HG03378 (cell line): ENCODE data around the gene NUTM2F.
"Not testable (repeated sequence)": the region's sequence is repeated elsewhere in the genome, so short reads cannot be mapped to it uniquely, and the experiment has no call there.

ENCODE experiments used
- ATAC-seq: cut with Tn5 transposase; IDR thresholded peaks from one replicate; pipeline ENCODE4 v1.9.1; 2021; ENCODE audit warnings: mild to moderate bottlenecking, moderate library complexity; ENCODE audit not compliant: unreplicated experiment

Gene NUTM2F, protein sequence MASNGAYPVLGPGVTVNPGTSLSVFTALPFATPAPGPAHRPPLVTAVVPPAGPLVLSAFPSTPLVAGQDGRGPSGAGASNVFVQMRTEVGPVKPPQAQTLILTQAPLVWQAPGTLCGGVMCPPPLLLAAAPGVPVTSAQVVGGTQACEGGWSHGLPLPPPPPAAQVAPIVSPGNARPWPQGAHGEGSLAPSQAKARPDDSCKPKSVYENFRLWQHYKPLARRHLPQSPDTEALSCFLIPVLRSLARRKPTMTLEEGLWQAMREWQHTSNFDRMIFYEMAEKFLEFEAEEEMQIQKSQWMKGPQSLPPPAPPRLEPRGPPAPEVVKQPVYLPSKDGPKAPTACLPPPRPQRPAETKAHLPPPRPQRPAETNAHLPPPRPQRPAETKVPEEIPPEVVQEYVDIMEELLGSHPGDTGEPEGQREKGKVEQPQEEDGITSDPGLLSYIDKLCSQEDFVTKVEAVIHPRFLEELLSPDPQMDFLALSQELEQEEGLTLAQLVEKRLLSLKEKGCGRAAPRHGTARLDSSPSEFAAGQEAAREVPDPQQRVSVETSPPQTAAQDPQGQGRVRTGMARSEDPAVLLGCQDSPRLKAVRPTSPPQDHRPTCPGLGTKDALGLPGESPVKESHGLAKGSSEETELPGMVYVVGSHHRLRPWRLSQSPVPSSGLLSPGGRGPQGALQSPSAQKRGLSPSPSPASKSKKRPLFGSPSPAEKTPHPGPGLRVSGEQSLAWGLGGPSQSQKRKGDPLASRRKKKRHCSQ

DNA sequence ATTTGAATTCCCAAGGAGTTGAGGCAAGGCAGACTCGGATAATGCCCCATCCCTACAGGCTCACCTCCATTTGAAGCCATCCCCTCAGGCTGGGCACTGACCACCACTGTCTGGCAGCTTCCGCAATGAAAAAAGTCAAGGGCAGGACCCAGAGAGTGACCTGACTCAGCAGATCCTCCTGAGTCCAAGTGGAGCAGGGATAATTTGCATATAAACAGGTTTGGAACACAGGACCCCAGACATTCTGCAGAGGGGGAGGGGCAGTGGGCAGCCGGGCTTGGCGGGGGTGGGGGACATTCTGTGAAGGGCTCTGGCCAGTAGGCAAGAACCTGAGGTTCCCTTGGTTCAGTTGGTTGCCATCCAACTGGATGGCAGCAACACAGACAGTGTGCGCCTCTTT is at the start of gene NUTM2F:
NUTM2F (minus strand) TSS at position 101 of the 400 bp plus-strand sequence; CDS start at position 80, 21 bp downstream.
- ATAC-seq: not testable (repeated sequence)

DNA sequence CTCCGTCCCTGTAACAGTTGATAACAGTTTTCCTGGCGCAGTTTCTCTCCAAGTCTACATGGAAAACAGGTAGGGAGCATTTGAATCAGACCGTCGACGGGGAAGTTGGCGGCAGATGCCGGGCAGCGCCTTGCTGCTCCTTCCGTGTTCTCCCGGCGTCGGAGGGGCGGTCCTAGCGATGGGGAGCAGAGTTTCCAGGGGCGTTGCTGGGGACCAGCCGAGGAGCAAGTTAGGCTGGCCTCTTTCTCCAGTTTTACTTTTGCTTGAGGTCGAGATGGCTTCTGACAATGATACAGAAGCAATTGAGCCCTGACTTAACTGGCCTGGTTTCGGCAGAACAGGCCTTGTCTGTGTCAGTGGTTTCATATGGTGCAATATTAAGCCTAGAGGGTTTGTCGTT is 46.8 kb upstream of the NUTM2F start:
- peak; percentile 45 for ATAC-seq

DNA sequence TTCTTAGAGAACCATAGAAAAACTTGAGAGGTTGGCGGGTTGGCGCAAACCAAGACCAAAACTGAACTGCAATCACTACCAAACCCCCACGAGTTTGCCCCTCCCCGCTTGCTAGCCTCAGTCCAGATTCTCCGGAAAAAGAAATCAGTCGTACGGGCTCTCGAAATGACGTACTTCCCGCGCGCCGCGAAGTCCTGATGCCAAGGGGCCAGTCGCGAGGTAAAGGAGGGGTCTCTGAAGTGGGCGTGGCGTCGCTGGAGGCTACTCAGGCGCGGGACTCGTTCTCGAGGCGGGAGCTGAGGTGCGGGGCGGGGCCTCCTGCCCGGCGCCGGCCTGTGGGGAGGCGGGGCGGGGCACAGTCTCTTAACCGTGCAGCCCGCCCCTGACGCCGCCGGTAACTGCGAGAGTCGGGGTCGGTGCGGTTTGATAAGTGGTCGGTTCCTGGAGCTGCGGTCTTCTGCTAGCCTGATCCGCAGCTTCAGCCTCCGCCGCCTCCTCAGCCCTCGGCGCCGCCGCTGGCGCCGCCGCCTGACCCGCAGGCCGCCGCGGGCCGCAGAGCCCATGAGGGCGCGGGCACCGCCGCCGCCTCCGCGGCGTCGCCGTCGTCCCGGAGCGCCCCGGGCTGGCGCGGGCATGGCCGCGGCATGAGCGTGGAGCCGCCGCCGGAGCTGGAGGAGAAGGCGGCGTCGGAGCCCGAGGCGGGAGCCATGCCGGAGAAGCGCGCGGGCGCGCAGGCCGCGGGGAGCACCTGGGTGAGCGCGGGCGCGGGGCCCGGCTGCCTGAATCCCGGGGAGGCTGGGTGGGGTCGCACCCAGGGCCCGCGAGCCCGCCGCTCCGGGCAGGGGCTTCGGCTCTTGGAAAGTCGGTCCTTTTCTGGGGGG is 46.0 kb upstream of the NUTM2F start:
- ATAC-seq: peak; percentile 82

DNA sequence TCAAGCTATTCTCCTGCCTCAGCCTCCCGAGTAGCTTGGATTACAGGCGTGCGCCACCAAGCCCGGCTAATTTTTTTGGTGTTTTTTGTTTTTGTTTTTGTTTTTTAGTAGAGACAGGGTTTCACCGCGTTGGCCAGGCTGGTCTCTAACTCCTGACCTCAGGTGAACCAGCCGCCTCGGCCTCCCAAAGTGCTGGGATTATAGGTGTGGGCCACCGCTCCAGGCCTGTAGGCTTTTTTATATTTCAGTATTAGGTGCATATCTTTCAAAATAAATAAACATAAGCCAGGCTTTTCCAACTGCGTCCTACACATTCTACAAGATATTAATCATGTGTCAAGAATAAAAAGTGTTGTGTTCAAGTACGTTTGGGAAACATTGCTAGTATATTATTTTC is 45.3 kb upstream of the NUTM2F start:
- ATAC-seq: not testable (repeated sequence)

DNA sequence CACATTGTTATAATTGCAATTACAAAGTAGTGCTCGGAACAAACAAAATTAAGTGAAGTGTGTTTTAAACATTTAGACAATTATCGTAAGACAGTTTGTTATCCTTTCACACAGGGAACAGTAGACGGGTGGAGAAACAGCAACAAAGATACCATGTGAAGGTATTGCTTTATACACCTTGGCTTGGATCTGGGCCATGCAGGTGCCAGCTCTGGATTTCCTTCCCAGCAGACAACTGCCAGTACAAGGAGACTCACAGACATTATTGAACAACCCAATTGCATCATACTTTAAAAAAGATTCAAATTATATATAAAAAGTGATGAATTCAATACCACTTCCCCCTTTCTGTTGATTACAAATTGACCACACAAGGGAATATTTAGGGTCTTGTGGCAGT is 41.8 kb upstream of the NUTM2F start:
- ATAC-seq: not testable (repeated sequence)

DNA sequence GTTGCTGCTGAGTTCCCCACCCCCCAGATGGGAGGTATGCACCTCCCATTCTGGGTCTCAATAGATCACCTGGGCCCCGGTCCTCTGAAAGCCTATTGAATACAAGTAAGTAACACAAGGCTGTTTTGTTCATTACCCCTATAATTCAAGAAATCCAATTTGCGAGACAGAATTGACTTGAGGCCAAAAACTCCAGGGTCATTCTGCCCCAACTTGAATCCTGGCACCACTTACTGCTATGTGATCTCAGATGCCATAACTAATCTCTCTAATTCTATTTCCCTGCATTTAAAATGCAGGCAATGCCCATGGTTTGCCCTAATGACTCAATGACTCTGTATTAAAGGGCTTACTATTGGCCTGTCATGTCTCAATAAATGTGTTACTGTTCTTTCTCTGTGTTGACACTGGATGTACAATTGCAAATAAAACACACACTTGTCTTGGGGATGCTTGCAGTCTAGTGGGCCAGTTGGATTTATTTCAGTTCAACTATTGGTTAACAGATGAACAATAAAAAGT is 35.7 kb upstream of the NUTM2F start:
- not testable (repeated sequence) for ATAC-seq

DNA sequence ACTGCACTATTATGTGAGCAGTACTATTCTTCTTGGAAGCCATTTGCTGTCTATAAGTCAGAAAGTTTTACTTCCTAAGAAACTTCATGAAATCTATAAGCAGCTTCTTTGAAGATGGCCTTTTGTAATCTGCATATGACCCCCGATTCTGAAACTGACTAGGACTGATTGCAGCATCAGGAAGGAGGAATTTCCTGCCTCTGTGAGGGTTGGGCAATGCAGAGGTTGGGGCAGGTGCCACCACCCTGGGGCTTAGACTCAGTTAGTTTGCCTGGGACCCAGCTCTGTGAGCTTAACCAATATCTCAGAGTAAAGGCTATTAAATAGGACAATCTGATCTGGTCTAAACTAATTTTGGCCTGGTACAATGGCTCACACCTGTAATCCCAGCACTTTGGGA is 28.7 kb upstream of the NUTM2F start:
- not testable (repeated sequence) for ATAC-seq

DNA sequence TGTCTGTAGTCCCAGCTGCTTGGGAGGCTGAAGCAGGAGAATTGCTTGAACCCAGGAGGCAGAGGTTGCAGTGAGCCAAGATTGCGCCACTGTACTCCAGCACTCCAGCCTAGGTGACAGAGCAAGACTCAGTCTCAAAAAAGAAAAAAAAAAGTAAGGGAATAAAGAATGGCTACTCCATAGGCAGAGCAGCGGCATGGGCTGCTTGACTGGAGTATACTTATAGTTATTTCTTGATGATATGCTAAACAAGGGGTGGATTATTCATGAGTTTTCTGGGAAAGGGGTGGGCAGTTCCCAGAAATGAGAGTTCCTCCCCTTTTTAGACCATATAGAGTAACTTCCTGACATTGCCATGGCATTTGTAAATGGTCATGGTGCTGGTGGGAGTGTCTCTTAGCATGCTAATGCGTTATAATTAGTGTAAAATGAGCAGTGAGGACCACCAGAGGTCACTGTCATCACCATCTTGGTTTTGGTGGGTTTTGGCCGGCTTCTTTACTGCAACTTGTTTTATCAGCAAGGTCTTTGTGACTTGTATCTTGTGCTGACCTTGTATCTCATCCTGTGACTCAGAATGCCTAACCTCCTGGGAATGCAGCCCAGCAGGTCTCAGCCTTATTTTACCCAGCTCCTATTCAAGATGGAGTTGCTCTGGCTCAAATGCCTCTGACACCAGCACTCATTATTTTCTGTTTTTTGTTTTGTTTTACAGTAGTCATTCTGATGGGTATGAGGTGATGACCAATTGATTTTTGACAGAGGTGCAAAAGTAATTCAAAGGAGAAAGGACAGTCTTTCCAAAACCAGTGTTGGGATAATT is 23.7 kb upstream of the NUTM2F start:
- not testable (repeated sequence) for ATAC-seq

DNA sequence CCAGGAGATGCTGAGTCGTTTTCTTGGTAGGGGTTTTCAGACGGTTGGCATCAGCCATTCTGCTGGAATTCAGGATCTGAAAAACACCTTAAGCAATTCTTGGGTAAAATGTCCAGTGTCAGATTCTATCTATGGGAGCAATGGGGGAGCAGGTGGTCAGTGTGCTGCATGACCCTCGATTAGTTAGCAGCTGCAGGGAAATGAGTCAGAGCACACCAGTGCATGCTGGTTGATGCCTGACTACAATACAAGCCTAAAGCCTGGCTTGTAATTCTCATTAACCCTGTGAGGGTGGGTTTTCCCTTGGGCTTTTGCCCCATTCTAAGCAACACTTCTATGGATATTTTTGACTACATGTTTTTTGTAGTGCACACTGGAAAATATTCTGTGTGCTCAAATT is 20.3 kb upstream of the NUTM2F start:
- not testable (repeated sequence) for ATAC-seq

DNA sequence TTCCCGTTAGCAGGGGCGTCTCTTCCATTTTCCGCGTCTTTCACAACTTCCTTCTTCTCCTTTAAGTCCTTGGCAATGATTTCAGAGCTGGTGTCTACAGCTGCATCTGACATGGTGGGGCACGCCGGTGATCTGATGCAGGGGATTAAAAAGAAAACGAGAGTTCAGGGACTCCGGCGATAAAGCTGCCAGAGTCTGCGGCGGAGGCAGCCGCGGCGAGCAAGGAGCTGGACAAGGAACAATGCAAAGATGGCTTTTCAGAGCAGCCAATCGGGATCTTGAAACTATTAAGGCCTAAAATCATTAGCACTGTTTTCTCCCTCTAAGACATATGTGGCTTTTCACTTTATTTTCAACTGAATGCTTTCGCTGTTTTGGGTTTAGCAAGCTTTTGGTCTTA is 19.0 kb upstream of the NUTM2F start:
- not testable (repeated sequence) for ATAC-seq

DNA sequence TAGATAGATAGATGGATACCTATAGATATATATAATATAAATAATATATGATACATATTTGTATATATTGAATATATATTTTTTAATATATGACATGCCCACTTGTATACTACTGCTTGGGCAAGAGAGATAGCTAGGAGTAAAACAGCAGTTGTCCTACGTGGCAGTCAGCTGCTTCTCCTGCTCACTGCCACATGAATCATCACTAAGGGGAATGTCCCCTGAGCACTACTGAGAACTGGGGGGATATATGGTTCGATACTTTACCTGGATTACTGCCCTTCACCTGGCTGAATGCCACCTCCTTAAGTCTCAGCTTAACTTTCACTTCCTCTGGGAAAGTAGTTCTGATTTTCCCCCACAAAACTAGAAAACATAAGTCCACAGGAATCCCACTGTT is 13.3 kb upstream of the NUTM2F start:
- ATAC-seq: not testable (repeated sequence)

DNA sequence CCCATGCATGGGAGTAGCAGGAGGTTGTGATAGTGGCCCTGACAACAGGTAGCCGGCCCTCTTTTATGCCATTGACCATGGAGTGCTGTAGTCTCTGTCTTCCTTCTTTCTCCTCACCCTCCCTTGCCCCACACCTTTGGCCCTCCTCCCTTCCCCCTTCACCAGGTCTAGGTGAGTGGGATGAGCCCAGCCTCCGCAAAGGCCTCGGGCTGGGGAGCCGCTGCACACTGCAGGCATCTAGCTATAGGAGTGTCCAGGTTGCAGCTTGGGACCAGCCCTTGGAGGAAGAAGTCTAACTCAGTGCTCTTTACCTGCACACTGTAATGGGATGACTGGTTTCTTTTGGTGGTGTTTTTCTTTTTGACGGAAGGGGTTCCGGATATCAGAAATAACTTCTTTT is 12.3 kb upstream of the NUTM2F start:
- ATAC-seq: not testable (repeated sequence)

DNA sequence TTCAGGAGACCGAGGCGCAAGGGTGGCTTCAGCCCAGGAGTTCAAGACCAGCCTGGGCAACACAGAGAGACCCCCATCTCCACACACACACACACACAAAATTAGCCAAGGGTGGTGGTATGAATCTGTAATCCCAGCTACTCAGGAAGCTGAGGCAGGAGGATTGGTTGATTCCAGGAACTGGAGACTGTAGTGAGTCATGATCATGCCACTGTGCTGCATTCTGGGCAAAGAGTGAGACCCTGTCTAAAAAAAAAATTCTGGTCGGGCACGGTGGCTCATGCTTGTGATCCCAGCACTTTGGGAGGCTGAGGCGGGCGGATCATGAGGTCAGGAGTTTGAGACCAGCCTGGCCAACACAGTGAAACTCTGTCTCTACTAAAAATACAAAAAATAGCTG is 11.2 kb upstream of the NUTM2F start:
- ATAC-seq: not testable (repeated sequence)

DNA sequence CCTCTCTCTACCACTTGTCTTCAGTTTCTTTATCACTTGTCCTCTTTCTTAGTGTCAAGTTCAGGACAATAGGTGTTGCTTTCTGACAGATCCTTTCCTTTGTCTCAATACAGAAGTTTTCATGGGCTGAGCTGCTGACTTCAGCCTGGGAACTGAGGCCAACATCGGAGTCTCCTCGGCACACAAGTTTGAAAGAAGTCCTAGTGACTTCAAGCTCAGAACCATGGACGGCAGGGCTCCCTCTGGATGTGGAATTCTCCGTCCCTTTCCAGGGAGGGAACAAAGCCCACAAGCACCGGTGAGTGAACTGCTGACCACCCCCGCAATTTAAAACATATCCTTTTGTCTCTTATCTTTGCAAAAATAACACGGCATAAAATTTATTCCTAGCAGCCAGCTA is 10.3 kb upstream of the NUTM2F start:
- not testable (repeated sequence) for ATAC-seq

DNA sequence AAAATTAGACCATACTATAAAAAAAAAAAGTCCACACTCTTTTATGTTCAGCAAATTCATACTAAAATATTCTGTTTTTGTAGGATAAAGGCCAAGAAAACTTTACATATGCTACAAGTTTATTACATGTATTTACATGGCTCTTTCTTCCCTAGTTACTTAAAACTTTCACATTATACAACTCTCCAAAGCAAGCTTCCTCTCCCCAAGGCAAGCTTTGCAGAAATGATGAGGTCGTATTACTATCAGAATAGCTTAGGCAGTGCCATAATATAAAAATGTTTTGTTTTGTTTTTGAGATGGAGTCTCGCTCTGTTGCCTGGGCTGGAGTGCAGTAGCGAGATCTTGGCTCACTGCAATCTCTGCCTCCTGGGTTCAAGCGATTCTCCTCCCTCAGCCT is 8.0 kb upstream of the NUTM2F start:
- ATAC-seq: not testable (repeated sequence)

DNA sequence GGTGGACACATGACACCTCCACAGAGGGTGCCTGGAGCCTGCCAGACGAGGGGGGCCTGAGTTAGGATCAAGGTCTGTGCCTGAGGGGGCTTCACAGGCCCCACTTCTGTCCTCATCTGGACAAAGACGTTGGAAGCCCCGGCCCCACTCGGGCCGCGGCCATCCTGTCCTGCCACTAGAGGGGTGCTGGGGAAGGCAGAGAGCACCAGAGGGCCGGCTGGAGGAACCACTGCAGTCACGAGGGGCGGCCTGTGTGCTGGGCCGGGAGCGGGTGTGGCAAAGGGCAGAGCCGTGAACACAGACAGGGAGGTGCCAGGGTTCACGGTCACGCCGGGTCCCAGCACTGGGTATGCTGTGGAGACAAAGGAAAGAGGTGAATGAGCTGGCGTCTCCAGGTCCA is 2.9 kb downstream of the NUTM2F start:
- ATAC-seq: not testable (repeated sequence)

DNA sequence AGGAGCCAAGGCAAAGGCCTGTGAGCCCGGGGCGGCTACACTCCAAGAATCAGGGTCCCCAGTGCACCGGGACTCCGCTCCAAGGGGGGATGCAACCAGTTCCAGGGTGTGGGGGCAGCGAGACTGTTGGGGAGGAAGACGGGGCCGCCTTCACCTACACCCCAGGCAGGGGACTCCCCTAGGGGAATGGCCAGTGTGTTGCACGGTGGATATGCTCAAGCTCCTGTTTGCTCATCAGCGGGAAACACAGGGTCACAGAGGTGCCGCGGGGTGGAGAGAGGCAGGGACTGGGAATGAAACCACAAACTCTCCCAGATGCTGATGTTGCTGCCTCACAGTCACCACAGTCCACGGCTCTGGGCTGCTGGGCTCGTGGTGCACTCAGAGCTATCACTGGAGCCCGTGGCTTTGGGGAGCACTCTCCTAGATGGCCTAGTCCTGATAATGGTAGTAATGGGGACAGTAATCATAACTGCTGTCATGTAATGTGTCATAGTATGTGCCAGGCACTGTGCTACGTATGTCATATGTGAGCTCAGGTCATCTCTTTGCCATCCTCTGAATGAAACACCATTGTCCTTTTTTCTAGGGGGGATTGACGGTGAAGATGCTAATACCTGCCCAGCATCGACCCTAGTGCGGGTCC is 5.2 kb downstream of the NUTM2F start:
- ATAC-seq: not testable (repeated sequence)

DNA sequence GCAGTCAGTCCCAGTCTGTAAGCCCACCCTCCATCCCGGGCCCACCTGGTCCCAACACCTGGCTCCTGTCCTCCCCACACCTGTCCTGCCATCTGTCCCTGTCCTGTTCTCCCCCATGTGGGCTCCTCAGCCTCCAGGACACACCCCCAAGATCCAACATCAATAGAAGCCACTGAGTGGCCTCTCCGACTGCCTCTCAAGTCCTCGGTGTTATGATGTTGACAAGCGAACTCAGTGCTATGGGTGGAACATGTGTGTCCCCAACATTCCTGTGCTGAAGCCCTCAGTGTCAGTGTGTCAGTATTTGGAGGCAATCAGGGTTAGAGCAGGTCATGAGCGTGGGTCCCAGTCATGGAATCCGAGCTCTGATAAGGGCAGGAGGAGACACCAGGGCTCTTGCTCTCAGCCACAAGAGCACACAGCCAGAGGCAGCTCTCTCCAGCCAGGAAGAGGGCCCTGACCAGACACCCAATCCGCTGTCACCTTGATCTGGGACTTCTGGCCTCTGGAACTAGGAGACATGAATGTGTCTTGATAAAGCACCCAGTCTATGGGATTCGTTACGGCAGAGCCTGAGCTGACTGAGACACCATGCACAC is 6.0 kb downstream of the NUTM2F start:
- not testable (repeated sequence) for ATAC-seq
